HG03571 (cell line): ENCODE data around the gene PTDSS2.

Source experiments
- ATAC-seq: cut with Tn5 transposase; IDR thresholded peaks from one replicate; pipeline ENCODE4 v1.9.1; 2021; ENCODE audit not compliant: unreplicated experiment

PTDSS2 gene

DNA sequence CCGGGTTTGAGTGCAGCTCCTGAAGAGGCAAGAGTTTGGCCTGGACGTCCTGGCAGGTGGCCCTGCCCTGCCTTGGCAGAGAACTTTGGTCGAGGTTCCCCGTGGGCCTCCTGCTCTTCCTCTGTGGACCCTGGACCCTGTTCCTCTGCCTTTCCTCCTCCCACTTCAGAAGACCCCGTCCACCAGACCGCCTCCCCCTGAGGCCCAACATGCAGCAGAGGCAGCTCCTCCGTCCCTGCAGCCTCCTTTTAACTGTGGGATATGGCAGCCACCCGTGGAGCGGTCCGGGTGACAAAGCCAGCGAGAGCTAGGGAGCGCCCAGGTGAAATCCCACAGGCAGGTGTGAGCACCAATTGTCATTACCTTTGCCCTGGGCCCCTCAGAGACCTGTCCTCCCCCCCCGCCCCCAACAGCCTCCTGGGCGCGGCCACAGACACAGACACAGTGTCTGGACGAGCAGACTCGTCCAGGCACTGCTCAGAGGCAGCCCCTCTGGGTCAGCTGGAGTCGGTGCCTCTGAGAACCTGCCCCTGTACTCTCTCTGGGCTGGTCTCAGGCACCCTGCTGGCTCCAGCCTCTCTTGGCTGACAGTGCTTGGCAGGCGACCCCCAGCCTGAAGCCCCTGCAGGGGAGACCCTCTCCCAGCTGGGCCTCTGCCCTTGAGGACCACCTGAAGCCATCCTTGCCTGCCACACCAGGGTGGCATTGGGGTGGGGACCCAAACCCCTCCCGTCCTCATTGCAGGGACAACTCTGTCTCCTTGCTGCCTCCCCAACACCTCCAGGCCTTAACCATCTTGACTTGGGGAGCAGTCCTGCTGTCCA is 4.1 kb upstream of the PTDSS2 start:
- no peak for ATAC-seq

DNA sequence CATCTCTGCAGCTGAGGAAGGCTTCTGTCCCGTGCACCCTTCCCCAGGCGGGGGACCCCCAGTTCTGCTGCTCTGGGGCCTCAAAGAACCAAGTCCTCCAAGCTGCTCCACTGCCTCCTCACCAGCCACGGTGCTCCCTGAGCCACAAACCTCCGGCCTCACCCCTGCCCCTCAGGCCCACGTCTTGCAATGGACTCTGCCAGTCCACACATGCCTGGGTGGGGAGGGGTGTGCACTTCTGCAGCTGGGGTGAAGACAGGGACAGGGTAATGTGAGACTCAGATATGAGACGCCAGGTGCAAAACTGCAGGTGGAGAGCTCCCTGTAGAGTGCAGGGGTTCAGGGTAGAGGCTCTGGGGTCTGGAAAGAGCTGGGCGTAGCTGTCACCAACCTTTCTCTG is 3.2 kb upstream of the PTDSS2 start:
- ATAC-seq = no peak

DNA sequence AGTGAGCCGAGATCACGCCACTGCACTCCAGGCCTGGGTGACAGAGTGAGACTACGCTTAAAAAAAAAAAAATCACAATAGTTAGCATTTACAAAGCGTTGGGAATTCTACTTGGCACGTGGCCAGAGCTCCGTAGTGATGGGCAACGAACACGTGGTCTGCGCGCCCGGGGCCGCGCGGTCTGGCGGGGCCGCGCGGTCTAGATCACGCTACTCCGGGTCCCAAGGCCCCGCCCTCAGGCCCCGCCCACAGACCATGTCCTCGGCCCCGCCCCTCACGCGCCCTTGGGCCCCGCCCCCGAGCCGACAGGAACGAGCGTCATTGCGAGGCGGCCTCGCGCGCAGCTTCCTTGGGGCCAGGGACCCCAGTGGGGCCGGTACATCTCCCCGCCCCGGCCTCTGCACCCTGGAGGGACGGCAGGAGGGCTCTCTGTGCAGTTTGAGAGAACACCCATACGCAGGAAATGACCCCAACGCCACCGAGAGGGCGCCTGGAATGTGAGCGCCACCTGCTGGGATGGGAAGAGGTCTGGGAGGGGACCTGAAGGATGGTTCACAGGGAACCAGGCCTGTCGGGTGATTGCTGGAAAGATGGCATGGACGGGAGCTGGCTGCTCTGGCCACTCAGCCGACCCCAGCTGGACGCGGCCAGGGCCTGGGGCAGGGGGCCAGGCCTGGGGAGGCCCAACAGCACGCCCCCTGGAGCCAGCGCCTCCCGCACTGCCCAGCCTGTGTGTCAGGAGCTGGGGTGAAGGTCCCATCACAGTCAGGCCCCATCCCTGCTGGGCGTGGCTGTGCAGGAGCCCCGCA is 2.0 kb upstream of the PTDSS2 start:
- peak; percentile 48 for ATAC-seq

DNA sequence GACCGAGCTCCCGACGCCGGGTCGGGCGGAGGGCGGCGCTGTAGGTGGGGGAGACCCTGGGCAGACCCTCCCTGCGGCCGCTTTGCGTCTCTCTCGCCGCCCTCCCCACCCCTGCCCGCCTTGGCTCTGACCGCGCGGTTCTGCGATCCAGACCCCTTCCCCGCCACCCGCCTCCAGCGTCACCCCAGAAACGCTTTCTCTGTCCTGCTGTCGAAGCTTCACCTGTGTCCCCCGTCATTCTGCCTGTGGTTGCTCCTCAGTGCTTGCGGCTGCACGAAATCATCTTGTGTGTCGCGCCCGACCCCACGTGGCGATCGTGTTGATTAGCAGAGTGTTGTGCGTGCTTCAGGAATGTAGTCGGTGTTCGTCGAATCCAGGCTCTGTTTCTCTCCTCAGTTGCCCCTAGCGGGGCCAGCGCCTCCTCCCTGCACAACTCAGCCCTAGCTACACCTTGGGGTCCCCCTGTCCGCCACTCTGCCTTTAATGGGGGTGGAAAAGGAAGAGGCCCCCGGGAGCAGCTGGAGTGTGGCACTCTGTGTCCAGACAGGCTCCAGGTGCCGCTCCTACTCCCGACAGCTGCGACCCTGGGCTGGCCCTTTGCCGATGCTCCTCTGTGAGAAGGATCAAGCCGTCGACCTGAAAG is 851 bp downstream of the PTDSS2 start:
- no peak for ATAC-seq

DNA sequence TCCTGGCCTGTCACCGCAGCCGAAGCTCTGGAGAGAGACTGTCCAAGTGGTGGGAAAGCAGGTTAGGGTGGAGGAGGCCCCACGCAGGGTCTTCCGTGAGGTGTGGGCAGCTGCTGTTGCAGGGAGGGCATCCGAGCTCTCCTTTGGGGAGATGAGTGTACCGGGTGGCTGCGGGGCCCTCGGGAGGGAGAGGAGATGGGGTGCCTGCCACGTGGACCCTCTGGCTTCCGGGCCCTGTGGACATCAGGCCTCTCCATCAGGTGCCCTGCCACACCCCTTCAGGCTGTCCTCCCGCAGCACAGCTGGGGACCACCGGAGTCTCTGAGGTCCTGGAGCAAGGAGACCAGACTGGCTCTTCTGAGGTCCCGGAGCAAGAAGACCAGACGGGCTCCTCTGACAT is 1.7 kb downstream of the PTDSS2 start:
- ATAC-seq = no peak

DNA sequence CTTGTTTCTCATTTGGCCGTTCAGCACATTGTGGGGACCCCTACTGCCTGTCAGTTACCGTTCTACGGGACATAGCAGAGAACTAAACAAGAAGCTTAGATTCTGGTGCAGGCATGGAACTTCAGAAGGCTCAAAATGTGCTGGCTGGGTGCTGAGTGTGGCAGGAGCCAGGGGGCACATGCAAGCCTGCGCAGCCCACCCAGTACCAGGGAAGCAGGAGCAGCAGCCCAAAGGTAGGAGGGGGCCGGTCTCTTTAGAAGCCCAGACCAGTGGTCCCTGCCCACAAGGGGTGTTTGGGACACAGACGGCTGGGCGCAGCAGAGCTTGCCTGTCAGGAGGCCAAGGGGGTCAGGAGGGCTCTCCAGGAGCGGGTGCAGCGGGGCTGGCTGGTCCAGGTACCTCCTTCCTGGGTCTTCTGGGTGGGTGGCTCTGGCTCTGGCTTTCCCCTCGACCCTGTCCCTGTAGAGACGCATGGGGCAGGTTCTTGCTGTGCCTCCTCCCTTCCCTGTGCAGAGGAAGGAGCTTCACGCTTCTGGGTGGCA is 2.2 kb downstream of the PTDSS2 start:
- no peak for ATAC-seq

DNA sequence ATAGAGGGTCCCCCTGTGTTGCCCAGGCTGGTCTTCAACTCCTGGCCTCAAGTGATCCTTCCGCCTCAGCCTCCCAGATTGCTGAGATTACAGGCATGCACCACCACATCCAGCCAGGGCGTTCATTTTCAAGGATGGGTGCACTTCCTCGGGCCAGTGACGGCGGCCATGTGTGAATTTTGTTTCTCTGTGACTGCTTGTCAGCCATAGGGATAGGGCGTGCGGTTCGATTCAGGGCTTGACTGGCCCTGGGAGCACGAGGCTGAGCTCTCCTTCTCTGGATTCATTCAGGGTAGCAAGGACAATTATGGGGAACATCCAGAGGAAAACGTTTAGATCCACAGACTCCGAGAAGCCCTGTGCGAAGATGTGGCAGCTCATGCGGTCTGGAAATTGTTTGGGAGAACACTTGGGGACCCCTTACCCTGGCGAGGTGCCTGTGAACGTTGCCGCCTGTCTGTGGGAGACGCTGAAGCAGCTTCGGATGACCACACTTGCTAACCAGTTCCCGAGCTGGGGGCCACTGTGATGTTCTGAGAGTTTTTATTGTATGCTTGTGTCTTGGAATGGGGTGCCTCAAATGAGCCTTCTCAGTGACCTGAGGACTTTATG is 2.9 kb downstream of the PTDSS2 start:
- ATAC-seq = no peak

DNA sequence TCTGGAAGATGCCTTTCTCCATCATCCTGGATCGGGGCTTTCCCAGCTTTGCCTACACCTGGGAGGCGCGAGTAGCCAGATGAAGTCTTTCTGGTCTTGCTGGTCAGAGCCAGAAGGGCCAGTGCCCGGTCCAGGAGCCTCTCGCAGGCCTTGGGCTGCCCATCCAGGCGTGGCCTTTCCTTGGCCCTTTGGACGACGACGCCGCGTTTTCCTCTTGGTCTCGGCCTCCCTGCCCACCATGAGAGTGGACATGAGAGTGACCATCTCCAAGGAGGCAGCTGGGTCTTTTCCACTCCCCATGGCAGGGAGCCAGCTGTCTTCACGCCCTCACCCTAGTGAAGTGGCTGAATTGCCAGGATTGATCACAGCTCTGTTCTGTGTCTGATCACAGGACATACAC is 3.5 kb downstream of the PTDSS2 start:
- no peak for ATAC-seq

DNA sequence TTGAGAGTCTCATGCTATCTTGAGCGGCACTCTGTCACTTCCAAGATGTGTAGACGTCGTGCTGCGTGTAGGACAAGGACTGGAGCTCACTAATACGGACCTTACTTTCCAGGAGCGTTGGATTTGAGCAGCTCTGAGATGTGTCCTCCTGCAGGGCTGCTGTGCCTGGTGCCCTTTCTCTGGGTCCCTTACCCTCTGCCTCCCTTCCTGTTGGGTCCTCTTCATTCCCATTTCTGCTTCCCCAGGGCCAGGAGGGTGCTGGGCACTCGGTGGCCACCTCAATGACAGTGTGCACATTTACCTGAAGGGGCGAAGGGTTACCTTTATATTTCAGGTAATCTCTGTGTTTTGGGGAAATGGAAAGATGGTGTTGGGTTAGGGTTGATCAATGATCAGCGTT is 4.0 kb downstream of the PTDSS2 start:
- ATAC-seq = no peak

DNA sequence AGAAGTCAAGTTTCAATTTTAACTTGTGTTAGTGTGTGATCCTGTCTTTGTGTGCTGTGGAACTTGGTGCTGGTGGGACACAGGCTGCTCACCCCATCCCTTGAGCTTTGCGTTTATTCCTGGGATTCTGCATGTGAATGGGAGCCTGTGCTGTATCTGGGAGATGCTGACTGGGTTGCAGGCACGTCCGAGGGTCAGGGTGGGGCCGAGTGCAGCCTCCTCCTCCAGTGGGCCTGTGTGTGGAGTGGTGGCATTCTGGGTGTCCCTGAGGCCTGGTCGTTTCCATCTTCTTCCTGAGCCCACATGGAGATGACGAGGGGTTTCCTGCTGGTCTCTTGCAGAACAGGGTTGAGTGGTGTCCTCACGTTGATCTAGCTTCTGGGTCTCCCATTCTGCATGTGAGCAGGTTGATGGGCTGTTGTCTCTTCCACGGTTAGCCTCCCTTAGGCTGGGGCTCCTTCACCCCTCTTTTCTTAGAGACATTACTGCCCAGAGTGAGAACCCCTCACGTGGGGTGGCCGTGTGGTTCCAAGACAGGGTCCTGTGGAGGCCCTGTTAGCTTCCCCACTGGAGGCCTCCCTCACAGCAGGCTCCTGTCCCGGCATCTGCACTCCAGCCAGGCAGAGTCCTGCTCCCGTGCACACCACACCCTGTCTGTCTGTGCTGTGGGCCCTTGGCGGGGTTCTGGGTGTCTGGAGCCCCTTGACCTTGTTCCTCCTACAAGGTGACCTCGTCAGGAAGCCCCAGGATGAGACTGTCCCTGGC is 4.9 kb downstream of the PTDSS2 start:
- no peak for ATAC-seq

DNA sequence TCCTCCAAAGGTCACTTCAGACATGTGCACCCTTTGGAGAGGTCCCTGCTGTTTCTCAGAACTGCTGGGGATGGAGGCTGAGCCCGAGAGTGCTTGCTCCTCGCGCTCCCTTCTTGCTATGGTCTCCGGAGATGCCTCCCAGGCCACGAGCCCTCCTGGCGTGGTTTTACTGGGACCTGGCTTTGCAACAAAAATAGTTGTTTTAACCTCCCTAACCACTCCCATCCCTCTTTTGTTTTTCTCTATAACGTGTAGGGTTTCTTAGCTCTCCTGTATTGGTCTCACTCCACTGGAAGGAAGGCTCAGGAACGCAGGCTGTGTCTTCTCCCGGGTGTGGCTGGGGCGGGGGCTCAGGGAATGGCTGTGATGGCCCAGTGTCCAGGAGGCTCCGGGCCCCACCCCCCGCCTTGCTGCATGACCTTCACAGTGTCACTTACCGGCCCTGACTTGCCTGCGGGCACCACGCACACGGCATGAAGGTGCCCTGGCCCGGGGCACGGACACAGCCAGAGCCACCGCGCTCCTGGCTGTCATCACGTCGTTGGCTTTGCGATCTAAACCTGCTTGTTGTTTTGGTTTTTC is 5.6 kb downstream of the PTDSS2 start:
- ATAC-seq = no peak

DNA sequence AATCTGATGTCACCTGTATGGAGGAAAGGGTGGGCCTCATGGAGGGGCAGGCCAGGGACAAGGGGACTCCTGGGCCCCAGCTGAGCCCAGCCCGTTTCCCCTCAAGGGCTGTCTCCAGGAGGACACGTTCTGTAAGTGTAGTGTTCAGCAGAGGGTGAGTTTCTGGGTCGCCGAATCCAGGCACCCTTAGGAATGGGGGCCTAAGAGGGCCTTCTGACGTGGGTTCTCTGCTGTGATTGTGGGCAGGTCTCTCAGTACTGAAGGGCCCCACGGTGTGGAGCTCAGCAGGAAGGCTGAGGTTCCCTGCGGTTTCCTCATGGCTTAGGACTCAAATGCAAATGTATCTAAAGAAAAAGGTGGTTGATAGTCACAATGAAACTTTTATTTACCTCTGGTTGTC is 6.5 kb downstream of the PTDSS2 start:
- ATAC-seq = no peak

DNA sequence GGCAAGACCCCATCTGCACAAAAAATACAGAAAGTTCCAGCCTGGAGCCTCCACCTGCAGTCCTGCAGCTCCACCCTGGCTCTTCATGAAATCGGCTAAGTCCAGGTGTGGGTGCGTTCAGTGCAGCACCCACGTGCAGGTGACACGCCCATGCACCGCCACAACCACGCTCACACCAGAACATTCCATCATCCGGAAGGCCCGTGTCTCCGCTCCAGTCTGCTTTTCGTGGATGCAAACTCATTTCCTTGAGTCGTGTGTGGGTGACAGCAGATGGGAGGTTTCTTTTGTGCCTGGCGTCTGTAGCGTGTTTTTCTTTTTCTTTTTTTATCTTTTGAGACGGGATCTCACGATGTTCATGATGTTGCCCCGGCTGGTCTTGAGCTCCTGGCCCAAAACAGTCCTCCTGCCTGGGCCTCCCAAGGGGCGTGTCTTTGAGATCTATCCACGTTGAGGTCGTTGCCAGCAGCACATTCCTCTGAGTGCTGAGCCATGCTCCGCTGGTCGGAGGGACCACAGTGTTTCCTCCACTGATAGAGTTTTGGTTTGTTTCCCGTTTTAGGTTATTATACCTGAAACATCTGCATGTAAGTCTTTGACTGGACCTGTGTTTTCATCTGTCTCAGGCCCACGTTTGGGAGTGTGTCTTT is 7.2 kb downstream of the PTDSS2 start:
- no peak for ATAC-seq

DNA sequence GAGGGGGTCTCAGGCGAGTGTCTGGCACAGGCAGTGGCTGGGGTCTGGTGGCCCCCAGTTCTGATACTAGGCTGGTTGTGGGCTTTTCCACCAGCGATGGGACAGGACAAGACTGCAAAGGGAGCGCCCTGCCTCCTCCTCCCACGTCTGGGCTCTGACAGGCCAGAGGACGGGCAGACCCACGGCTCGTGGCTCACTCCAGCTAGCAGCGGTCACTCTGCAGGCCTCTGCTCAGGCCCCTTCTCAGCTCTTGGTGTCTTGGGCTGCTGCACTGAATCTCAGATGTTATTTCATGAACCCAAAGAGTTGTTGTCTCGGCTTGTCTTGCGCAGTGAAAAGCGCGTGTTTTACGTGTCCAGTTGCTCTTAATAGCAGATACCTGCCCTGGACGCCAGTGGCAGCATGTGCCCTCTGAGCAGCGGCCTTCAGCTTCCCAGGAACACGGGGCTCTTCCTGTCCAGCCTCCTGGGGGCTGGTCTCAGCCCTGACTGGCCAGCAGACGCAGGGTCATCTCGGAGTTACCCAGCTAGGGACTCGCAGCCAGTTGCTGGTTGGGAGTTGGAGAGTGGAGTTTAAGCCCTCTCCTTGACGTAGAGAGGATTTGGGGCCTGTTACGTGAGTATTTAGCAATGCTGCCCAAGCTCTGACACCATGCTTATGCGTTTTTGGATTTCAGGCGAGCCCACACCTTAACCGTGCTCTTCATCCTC is 9.6 kb downstream of the PTDSS2 start:
- no peak for ATAC-seq

DNA sequence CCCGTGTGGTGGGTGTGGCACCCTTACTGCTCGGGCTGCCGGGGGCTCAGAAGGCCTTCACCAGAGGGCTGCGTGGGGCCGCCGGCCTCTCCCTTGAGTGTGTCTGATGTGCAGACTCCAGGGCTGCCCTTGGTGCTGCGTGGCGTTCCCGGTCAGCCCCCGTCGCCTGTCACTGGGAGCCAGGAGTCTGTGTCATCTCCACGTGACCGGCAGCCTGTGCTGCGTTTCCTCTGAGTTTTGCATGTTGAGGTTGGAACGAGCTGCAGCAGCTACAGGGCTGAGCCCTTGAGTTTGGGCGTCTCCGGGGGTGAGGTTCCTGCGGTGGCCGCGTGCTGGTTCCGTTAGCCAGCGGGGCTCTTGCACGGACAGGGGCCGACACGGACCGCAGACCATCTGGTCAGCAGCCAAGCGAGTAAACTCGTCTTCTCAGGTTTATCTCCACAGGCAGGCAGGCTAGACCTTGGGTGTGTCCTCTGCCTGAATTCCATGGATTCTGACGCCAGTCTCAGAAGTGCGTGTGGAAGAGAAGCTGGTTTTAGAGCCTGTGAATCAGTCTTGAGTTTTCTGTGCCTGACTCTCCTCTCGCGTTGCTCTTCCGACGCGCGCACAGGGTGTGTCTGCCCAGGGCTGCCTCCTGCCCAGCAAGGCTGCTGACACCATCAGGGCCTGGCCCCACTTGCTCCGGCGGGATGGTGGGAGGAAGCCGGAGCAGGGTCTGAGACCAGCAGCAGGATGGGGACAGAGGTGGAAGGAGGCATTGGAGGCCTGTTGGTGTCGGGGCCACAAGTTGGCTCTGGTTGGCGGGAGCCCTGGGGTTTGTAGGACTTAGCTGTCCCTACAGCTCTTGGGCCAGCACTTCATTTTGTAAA is 10.5 kb downstream of the PTDSS2 start:
- no peak for ATAC-seq

DNA sequence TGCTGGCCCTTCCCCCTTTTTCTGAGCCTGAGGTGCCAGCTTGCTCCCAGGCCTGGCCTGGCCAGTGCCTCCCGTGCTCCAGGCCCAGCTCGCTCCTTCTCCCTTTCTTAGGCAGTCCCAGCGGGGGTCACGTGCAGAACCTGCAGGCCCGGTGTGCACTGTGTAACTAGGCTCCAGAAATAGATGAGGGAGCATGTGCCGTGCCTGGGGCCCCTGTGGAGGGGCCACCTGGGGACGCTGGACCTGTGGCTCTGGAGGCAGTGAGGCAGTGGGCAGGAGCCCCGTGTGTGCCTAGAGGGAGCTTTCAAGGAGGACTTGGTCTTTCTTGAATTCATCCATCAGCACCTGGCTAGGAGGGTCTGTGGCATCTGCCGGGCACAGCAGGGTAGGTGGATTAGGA is 11.5 kb downstream of the PTDSS2 start:
- no peak for ATAC-seq

DNA sequence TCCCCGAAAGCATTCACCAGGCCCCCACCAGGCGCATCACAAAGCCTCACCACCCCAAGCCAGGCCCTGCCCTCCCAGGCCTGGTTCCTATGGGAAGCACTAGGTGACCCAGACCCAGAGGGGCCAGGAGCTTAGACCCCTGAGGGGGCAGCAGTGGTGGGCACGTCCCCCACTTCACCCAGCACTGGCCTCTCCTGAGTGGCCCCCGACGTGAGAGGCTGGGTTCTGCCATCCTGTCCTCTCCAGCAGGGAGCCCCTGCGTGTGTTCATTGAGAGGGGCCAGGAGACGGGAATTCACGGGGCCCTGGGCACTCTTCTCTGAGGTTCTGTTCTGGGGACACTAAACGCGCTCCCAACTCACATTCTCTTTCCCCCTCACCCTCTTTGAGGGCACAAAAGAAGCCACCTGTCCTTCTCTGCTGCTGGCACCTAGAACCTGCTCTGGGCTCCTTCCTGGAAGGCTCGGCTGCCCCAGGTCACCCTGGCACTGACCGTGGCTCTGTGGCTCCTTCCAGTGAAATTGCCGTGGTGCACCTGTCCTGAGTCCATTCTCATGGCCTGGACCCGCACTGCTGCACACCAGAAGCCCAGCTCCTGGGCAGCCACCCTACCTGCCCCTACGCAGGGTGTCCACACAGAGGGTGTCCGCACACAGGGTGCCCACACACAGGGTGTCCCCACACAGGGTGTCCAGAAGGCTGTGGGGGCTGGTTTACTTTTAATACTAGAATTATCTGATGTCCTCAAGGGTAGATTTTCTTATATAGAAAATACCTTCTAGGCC is 12.2 kb downstream of the PTDSS2 start:
- no peak for ATAC-seq
